Loucy (cell line): ENCODE data around the gene RUNX2.

ENCODE experiments used
- H2AFZ ChIP-seq: fragments of 200-600 bp; sonication (generic); 2 replicates; pipeline ENCODE4 v1.6.0; 2016; ENCODE audit warnings: antibody characterized with exemption, mild to moderate bottlenecking, low read length, moderate library complexity
- H3F3A ChIP-seq: fragments of 200-600 bp; 2 replicates; pipeline ENCODE4 v1.6.0; 2016; ENCODE audit warnings: antibody characterized with exemption, low read depth, mild to moderate bottlenecking
- H3K27me3 ChIP-seq: fragments of 200-600 bp; sonication (generic); 2 replicates; pipeline ENCODE4 v1.6.1; 2014; ENCODE audit warnings: low read length, mild to moderate bottlenecking; ENCODE audit not compliant: insufficient read depth, poor library complexity, severe bottlenecking
- H3K36me3 ChIP-seq: fragments of 200-600 bp; sonication (generic); 2 replicates; pipeline ENCODE4 v1.6.1; 2016; ENCODE audit warnings: low read length; ENCODE audit not compliant: insufficient read depth
- H3K4me1 ChIP-seq: fragments of 200-600 bp; sonication (generic); 2 replicates; pipeline ENCODE4 v1.5.1; 2014; ENCODE audit warnings: low read length, mild to moderate bottlenecking; ENCODE audit not compliant: insufficient read depth, poor library complexity, severe bottlenecking
- H3K4me2 ChIP-seq: fragments of 200-600 bp; sonication (generic); 2 replicates; pipeline ENCODE4 v1.6.0; 2014; ENCODE audit warnings: antibody characterized with exemption, low read length, low read depth, mild to moderate bottlenecking; ENCODE audit not compliant: poor library complexity, severe bottlenecking
- H3K4me3 ChIP-seq: fragments of 200-600 bp; sonication (generic); 2 replicates; pipeline ENCODE4 v1.5.1; 2014; ENCODE audit warnings: low read length, mild to moderate bottlenecking, mixed read lengths; ENCODE audit not compliant: poor library complexity, severe bottlenecking
- H3K79me2 ChIP-seq: fragments of 200-600 bp; sonication (generic); 2 replicates; pipeline ENCODE4 v1.6.1; 2014; ENCODE audit warnings: low read length; ENCODE audit not compliant: insufficient read depth
- H3K9ac ChIP-seq: fragments of 200-600 bp; sonication (generic); 2 replicates; pipeline ENCODE4 v1.6.0; 2014; ENCODE audit warnings: mild to moderate bottlenecking, low read depth, low read length, moderate library complexity; ENCODE audit not compliant: poor library complexity, severe bottlenecking
- H3K9me2 ChIP-seq: fragments of 200-600 bp; sonication (generic); replicated peaks from 2 replicates; pipeline ENCODE4 v1.6.1; 2016; ENCODE audit warnings: low read depth, low read length, mixed read lengths
- H3K9me3 ChIP-seq: fragments of 200-600 bp; sonication (generic); 2 replicates; pipeline ENCODE4 v1.6.1; 2014; ENCODE audit warnings: mild to moderate bottlenecking, antibody characterized with exemption, low read length, low read depth; ENCODE audit not compliant: insufficient read depth
- H4K20me1 ChIP-seq: fragments of 200-600 bp; sonication (generic); 2 replicates; pipeline ENCODE4 v1.6.0; 2014; ENCODE audit warnings: antibody characterized with exemption, low read length, mild to moderate bottlenecking; ENCODE audit not compliant: insufficient read depth, poor library complexity, severe bottlenecking
- CTCF ChIP-seq: fragments of 200-600 bp; sonication (generic); conservative IDR thresholded peaks from 2 replicates; pipeline ENCODE4 v1.5.1; 2014; ENCODE audit warnings: mild to moderate bottlenecking, antibody characterized with exemption, low read length
- EZH2phosphoT487 ChIP-seq: fragments of 200-600 bp; IDR thresholded peaks from 2 replicates; pipeline ENCODE4 v1.6.1; 2018; ENCODE audit warnings: antibody characterized with exemption, mild to moderate bottlenecking, moderate library complexity, borderline replicate concordance

The RUNX2 gene

DNA sequence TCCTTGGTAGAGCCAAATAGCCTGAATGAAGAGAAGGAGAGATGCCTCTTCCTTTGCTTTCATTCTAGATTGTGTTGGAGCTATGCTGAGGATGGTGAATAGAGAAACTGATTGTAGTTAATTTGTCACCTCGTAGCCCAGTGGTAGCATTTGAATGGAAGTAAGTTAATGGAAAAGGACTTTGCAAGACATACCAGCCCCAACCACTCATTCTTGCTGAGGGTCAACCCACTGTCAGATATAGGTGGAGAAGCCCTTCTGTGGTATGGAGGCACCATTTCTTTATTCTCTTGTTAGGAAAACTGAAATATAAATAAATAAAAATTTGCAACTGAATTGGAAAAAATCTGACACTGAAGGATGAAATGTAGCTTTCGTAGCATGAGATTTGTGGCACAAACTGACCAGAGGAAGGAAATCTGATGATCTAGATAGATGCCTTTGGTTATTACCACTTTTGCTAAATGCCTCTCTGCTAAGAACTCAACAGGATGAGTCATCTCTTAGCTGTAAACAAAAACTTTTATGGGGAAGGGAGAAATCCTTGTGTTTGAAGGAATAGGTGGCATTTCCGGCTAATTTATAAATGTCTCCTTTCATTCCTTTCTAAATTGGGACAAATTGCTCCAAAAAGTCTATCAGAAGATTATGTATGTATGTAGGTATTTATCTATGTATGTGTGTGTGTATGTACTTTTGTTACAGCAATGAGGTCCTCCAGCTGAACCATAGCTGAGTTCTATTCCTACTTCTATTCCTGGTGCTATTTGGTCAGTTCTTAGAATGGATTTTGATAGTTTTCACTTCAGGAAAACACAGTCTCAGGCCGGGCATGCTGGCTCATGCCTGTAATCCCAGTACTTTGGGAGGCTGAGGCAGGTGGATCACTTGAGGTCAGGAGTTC lies 126.1 kb downstream of the RUNX2 start:
- Histone ChIP-seq H3K4me1 (peaks cover 87% of the 10 kb centered on the region), H3K9me2 (no peaks in the 10 kb centered on the region), H3K27me3 (no peaks in the 10 kb centered on the region), H3K4me3 (no peak overlapping the region), H3K36me3 (peaks cover 28% of the 10 kb centered on the region; the same call in 1 of the 2 replicates), H2AFZ (no peak overlapping the region), H3K4me2 (peak overlapping the region; percentile 39), H3F3A (peaks cover 12% of the 10 kb centered on the region; the same call in 1 of the 2 replicates), H3K9ac (no peak overlapping the region), H4K20me1 (peaks cover 55% of the 10 kb centered on the region), H3K79me2 (peaks cover 78% of the 10 kb centered on the region), H3K9me3 (no peaks in the 10 kb centered on the region)
- TF ChIP-seq CTCF (no peak), EZH2phosphoT487 (peak; percentile 49; the same call in 1 of the 2 replicates)

DNA sequence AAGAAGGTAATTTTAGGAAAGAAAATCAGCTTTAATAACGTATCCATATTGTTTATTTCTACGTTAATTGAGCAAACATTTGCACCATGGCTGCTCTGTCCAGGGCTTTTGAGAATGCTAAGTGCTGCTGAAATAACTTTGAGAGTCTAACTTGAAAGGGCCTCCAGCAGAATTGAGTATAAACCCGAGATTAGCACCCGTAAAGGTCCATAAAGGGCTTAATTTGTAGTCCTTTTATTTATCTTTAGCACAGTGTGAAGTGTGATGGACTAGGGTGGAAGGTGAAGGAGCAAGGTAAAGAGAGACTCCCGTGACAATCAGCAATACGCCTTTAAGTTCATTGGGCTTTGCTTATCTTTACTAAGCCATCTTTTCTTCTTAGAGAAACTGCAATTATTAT lies 127.3 kb downstream of the RUNX2 start:
- H2AFZ ChIP-seq, result no peak overlapping the region
- H4K20me1 ChIP-seq, result peaks cover 48% of the 10 kb centered on the region
- no peak overlapping the region for H3K9ac ChIP-seq
- H3K79me2 ChIP-seq, result peaks cover 78% of the 10 kb centered on the region
- H3K4me3 ChIP-seq, result no peak overlapping the region
- H3K9me3 ChIP-seq, result no peaks in the 10 kb centered on the region
- TF ChIP-seq EZH2phosphoT487, result no peak
- no peak for TF ChIP-seq CTCF
- H3K4me2 ChIP-seq, result no peak overlapping the region
- peaks cover 25% of the 10 kb centered on the region; the same call in 1 of the 2 replicates for H3K36me3 ChIP-seq
- H3K9me2 ChIP-seq, result no peaks in the 10 kb centered on the region
- peaks cover 77% of the 10 kb centered on the region for H3K4me1 ChIP-seq
- peaks cover 9% of the 10 kb centered on the region; the same call in 1 of the 2 replicates for H3F3A ChIP-seq
- H3K27me3 ChIP-seq, result no peaks in the 10 kb centered on the region

- Histone ChIP-seq H3K9ac (no peak overlapping the region), H3K4me2 (no peak overlapping the region), H3K9me2 (no peaks in the 10 kb centered on the region), H3K4me1 (peaks cover 75% of the 10 kb centered on the region), H3K9me3 (no peaks in the 10 kb centered on the region), H3F3A (peaks cover 4% of the 10 kb centered on the region; the same call in 1 of the 2 replicates), H3K4me3 (no peak overlapping the region), H4K20me1 (peaks cover 41% of the 10 kb centered on the region), H3K79me2 (peaks cover 86% of the 10 kb centered on the region), H3K36me3 (peaks cover 27% of the 10 kb centered on the region; the same call in 1 of the 2 replicates), H3K27me3 (no peaks in the 10 kb centered on the region), H2AFZ (no peak overlapping the region)
- no peak for TF ChIP-seq CTCF
- no peak for TF ChIP-seq EZH2phosphoT487
Measured at GRCh38 chr6:45457141-45457540, 129.0 kb downstream of the RUNX2 start.
